Fibroblast of the aortic adventitia (primary cell): ENCODE data around the gene BRINP1. TPM values are rescaled to one million over a fixed set of nuclear protein-coding genes. Genes with fewer than 3 reads are reported as not detected.

ENCODE experiments used
- DNase-seq: peaks from one replicate; pipeline ENCODE4 v3.0.0-alpha.2; 2010; ENCODE audit warnings: low read depth
- H3K4me3 ChIP-seq: 2 replicates; pipeline ENCODE4 v1.5.1; 2011; ENCODE audit warnings: low read depth, mild to moderate bottlenecking, control low read depth, low read length, moderate library complexity
- total RNA-seq: library from RNA; depleted of rRNA; stranded (reverse); fragments of >200 nt; gene quantifications from 2 replicates; pipeline ENCODE4 v1.2.3, GENCODE V29; 2012; ENCODE audit warnings: low replicate concordance
- TF ChIP-seq, protein P1 (sequence below): IDR thresholded peaks from 2 replicates; pipeline ENCODE4 v1.5.1; 2011; ENCODE audit warnings: mild to moderate bottlenecking, low read length, control low read depth, inconsistent platforms; ENCODE audit not compliant: insufficient read depth

The BRINP1 gene
- total RNA-seq, 1 donor: 5.8 TPM

DNA sequence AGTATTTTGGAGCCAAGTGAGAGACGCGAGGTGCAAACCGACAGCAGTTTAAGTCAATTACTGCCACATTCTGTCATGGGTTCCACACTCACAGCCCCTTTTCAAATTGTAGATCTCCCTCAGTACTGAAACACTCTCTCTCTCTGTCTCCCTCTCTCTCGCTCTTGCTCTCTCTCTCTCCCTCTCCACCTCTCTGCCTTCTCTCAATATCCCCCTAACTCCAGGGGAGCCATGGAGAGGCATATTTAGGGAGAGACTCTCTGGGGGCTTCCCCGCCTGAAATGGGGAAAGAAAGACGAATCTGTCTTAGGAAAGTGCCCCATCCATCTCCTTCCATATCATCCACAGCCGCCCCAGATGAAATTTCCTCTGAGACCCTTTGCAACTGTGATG, 1.6 kb downstream of the BRINP1 start:
- DNase-seq: no peak
- H3K4me3 ChIP-seq: no peak overlapping the region
- TF ChIP-seq, protein P1, sequence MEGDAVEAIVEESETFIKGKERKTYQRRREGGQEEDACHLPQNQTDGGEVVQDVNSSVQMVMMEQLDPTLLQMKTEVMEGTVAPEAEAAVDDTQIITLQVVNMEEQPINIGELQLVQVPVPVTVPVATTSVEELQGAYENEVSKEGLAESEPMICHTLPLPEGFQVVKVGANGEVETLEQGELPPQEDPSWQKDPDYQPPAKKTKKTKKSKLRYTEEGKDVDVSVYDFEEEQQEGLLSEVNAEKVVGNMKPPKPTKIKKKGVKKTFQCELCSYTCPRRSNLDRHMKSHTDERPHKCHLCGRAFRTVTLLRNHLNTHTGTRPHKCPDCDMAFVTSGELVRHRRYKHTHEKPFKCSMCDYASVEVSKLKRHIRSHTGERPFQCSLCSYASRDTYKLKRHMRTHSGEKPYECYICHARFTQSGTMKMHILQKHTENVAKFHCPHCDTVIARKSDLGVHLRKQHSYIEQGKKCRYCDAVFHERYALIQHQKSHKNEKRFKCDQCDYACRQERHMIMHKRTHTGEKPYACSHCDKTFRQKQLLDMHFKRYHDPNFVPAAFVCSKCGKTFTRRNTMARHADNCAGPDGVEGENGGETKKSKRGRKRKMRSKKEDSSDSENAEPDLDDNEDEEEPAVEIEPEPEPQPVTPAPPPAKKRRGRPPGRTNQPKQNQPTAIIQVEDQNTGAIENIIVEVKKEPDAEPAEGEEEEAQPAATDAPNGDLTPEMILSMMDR: no peak

DNA sequence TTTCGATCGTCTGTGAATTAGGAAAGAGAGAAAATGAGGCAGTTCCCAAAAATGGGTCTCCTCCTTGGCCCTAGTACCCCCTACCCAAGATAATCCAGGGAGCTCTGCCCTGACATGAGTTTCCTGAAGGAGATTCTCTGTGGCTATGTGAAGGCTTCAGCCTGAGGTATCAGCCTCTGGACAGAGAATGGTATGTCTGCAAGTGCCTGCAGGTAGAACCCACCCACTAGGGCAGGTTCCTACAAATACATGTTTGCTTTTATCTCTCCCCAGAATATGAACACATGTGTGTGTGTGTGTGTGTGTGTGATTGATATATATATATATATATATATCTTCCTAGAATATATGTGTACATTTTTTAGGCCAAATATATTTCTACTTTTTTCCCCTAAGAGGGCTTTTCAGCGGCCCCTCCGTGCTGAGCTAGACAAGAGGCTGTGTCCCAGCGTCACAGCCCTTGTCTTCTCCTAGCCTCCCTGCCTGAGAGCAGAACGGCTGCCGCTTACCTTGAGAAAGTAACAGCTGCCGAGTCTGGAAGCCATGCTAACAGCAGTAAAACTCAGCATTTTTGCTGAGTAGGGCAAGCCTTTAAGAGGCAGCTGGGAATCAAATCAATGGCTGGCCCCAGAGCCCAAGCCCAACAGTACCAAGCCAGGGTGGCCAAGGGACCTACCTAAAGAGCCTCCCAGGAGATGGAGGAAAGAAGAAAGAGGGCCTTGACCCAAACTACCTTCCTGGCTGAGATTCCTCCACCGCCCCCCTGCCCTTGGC, 2.1 kb downstream of the BRINP1 start:
- TF ChIP-seq, protein P1: no peak
- no peak overlapping the region for H3K4me3 ChIP-seq
- DNase-seq: no peak

DNA sequence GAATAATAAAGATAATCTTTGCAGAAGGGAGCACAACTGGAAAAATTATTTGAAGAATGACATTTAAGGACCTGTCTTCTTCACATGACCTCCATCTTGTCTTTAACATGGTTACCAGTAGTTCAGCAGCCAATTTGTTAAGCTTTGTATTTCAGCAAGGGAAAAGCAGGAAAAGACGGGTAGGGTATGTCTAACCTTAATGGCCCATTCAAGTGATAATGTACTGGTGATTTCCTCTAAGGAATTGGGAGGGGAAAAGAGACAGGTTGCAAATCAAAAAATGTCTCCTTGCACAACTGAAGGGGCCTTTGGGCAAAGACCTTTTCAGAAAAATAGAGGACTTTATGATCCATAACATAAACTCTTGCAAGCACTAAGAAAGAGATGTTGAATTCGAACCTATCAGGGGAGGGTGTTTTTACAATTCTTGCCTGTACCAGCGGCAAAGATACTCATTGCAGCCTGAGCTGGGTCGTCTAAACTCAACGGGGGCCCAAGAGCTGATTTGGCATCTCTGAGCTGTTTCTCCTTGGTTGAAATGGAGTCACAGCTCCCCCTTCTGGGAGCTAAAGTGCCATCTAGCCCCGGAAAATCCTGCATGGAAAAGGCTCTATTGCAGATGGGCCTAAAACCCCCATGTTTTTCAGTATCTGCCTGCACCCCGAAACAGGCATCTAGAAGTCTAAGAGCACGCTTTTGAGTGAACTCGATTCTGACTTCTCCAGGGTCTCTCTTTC, 3.8 kb downstream of the BRINP1 start:
- peak; percentile 16 for DNase-seq
- TF ChIP-seq, protein P1: peak; percentile 47
- H3K4me3 ChIP-seq: no peak overlapping the region

DNA sequence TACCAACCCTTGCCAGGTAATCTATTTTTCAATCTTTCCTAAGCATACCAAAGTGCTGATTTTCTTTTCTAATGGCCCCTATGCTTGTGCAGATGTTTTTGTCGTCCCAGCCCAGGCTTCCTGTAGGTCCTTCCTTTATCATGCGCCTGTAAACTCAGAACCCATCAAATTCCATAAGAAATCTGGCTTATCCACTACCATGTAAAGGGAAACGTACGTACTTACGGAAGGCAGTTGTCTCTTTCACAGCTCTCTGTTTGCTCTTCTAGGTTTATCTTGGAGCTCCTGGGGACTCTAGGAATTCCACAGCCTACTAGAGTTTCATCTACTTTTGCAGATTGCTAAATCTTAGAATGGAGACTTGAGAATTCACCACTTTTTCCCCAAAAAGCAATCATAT, 9.0 kb downstream of the BRINP1 start:
- no peak for DNase-seq
- TF ChIP-seq, protein P1: no peak
- H3K4me3 ChIP-seq: no peak overlapping the region

DNA sequence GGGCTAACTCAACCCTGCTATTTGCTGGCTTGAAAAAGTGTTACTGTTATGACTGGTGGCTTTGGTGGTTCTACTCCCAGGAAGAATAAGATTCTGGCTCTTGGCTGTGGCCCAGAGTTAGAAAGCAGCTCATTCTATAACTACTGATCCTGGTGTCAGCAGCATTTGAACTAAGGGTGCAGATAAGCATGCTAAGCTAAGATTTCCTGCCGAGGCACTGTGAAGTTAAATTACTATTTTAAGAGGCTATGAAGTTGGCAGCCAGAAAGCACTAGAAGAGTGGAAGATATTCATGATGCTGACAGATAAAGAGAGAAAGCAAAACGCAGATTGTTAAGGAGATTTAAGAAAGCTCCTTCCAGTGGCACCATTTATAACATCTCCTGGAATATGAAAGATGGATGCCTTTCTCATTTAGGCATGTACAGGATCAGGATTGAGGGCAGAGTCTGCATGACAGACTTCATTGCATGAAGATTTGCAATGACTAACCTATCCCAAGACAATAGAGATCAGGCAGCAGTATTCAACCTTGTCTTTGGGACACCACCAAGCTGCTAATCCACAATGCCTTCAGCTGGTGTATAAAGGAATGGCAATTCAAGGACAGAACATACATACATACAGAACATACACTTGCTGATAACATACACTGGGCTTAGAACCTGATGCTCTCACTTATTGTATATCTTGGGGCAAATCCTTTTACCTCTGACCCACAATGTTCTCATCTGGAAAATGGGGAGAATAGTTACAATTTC, 11.7 kb downstream of the BRINP1 start:
- TF ChIP-seq, protein P1: no peak
- no peak overlapping the region for H3K4me3 ChIP-seq

DNA sequence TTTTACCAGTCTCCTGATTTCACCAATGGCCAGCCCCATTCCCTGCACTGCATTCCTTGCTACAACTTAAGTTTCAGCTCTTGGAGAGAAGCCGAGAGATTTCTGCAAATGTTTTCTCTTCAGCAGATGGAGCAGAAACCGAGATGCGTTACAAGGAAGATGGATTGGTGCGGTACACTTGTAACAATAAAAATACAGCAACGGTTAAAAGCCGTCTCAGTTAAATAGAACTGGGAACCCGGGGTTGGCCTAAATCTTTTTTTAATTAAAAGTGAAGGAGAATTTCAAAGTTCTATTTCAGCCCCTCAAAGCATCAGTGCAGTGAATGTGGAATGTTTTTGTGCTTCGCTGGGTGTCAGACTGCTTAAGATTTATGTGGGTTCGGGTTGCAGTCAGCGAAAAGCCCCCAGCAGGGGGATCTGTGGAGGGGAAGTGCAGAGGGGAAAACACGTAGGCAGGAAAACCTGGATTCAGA, 19.8 kb downstream of the BRINP1 start:
- TF ChIP-seq, protein P1: no peak
- no peak overlapping the region for H3K4me3 ChIP-seq
- no peak for DNase-seq

More for the DNA sequence above, 11.7 kb downstream of the BRINP1 start:
- DNase-seq: no peak
